ENCODE measurements around the gene SYNJ2. TPM values are rescaled to one million over a fixed set of nuclear protein-coding genes. Genes with fewer than 3 reads are reported as not detected.
A peak's percentile ranks its signal among the peaks of the same experiment; 100 is the strongest.

The SYNJ2 gene
- total and polyA plus RNA-seq, 4 donors = 6.3 to 15.8 (median 9.4) TPM

- H3K4me3 ChIP-seq (ENCODE audit: low read depth, low read length) = no peak overlapping the region
- peak overlapping the region; percentile 69 for H3K27ac ChIP-seq (ENCODE audit: low read depth, low read length)
- no peaks in the 10 kb centered on the region for H3K9me3 ChIP-seq (ENCODE audit: control insufficient read depth, insufficient read depth, low read length)
- peaks cover 31% of the 10 kb centered on the region for H3K4me1 ChIP-seq (ENCODE audit: control insufficient read depth, insufficient read depth, low read length)
- 56% methylated on average over 8 of the region's 11 CpGs for WGBS (ENCODE audit: insufficient coverage)
- no peaks in the 10 kb centered on the region for H3K27me3 ChIP-seq (ENCODE audit: control insufficient read depth, insufficient read depth, low read length)
- peaks cover 19% of the 10 kb centered on the region for H3K36me3 ChIP-seq (ENCODE audit: control insufficient read depth, insufficient read depth, low read length)
- peak in 5 of 6 donors; percentile 45 to 97 (median 57) for DNase-seq (ENCODE audit: low read depth in 4 of 6, low spot score in 6 of 6)
Measured at GRCh38 chr6:158060455-158061360, 79.0 kb downstream of the SYNJ2 start.

- H3K27ac ChIP-seq (ENCODE audit: low read depth, low read length) = no peak overlapping the region
- DNase-seq (ENCODE audit: low read depth in 4 of 6, low spot score in 6 of 6) = no peak
- WGBS (ENCODE audit: insufficient coverage) = 86% methylated on average over 5 of the region's 5 CpGs
Measured at GRCh38 chr6:158061361-158061708, 79.7 kb downstream of the SYNJ2 start.

GRCh38 chr6:158061709-158062461 is 80.2 kb downstream of the SYNJ2 start:
- H3K4me3 ChIP-seq (ENCODE audit: low read depth, low read length) = no peak overlapping the region
- no peak overlapping the region for H3K27ac ChIP-seq (ENCODE audit: low read depth, low read length)
- WGBS (ENCODE audit: insufficient coverage) = 89% methylated on average over 17 of the region's 29 CpGs
- H3K9me3 ChIP-seq (ENCODE audit: control insufficient read depth, insufficient read depth, low read length) = no peaks in the 10 kb centered on the region
- H3K36me3 ChIP-seq (ENCODE audit: control insufficient read depth, insufficient read depth, low read length) = peaks cover 22% of the 10 kb centered on the region
- H3K27me3 ChIP-seq (ENCODE audit: control insufficient read depth, insufficient read depth, low read length) = no peaks in the 10 kb centered on the region
- H3K4me1 ChIP-seq (ENCODE audit: control insufficient read depth, insufficient read depth, low read length) = peaks cover 31% of the 10 kb centered on the region
- DNase-seq (ENCODE audit: low read depth in 4 of 6, low spot score in 6 of 6) = no peak

More at GRCh38 chr6:158061361-158061708, 79.7 kb downstream of the SYNJ2 start:
- H3K9me3 ChIP-seq (ENCODE audit: control insufficient read depth, insufficient read depth, low read length) = no peaks in the 10 kb centered on the region
- peaks cover 31% of the 10 kb centered on the region for H3K4me1 ChIP-seq (ENCODE audit: control insufficient read depth, insufficient read depth, low read length)
- H3K4me3 ChIP-seq (ENCODE audit: low read depth, low read length) = no peak overlapping the region
- H3K36me3 ChIP-seq (ENCODE audit: control insufficient read depth, insufficient read depth, low read length) = peaks cover 20% of the 10 kb centered on the region
- H3K27me3 ChIP-seq (ENCODE audit: control insufficient read depth, insufficient read depth, low read length) = no peaks in the 10 kb centered on the region

GRCh38 chr6:158063736-158064135 is 82.1 kb downstream of the SYNJ2 start:
- DNase-seq (ENCODE audit: low read depth in 4 of 6, low spot score in 6 of 6) = no peak
- Histone ChIP-seq H3K9me3 (ENCODE audit: control insufficient read depth, insufficient read depth, low read length) (no peaks in the 10 kb centered on the region), H3K4me1 (ENCODE audit: control insufficient read depth, insufficient read depth, low read length) (peaks cover 31% of the 10 kb centered on the region), H3K4me3 (ENCODE audit: low read depth, low read length) (no peak overlapping the region), H3K27me3 (ENCODE audit: control insufficient read depth, insufficient read depth, low read length) (no peaks in the 10 kb centered on the region), H3K36me3 (ENCODE audit: control insufficient read depth, insufficient read depth, low read length) (peaks cover 24% of the 10 kb centered on the region), H3K27ac (ENCODE audit: low read depth, low read length) (no peak overlapping the region)
- WGBS (ENCODE audit: insufficient coverage) = 99% methylated on average over 10 of the region's 11 CpGs

GRCh38 chr6:158064725-158065251 is 83.1 kb downstream of the SYNJ2 start:
- peak in 1 of 6 donors; percentile 43 for DNase-seq (ENCODE audit: low read depth in 4 of 6, low spot score in 6 of 6)
- Histone ChIP-seq H3K4me3 (ENCODE audit: low read depth, low read length) (no peak overlapping the region), H3K9me3 (ENCODE audit: control insufficient read depth, insufficient read depth, low read length) (no peaks in the 10 kb centered on the region), H3K36me3 (ENCODE audit: control insufficient read depth, insufficient read depth, low read length) (peaks cover 21% of the 10 kb centered on the region), H3K27ac (ENCODE audit: low read depth, low read length) (no peak overlapping the region), H3K4me1 (ENCODE audit: control insufficient read depth, insufficient read depth, low read length) (peaks cover 21% of the 10 kb centered on the region), H3K27me3 (ENCODE audit: control insufficient read depth, insufficient read depth, low read length) (no peaks in the 10 kb centered on the region)
- 90% methylated on average over 23 of the region's 24 CpGs for WGBS (ENCODE audit: insufficient coverage)

- no peak overlapping the region for H3K27ac ChIP-seq (ENCODE audit: low read depth, low read length)
- DNase-seq (ENCODE audit: low read depth in 4 of 6, low spot score in 6 of 6) = peak in 2 of 6 donors; percentile 29 to 72
Measured at GRCh38 chr6:158066136-158066781, 84.6 kb downstream of the SYNJ2 start.

GRCh38 chr6:158067436-158068015 is 85.9 kb downstream of the SYNJ2 start:
- WGBS (ENCODE audit: insufficient coverage) = 95% methylated on average over 8 of the region's 10 CpGs
- no peak for DNase-seq (ENCODE audit: low read depth in 4 of 6, low spot score in 6 of 6)
- Histone ChIP-seq H3K4me3 (ENCODE audit: low read depth, low read length) (no peak overlapping the region), H3K36me3 (ENCODE audit: control insufficient read depth, insufficient read depth, low read length) (peaks cover 33% of the 10 kb centered on the region), H3K4me1 (ENCODE audit: control insufficient read depth, insufficient read depth, low read length) (peaks cover 11% of the 10 kb centered on the region), H3K27ac (ENCODE audit: low read depth, low read length) (no peak overlapping the region), H3K9me3 (ENCODE audit: control insufficient read depth, insufficient read depth, low read length) (no peaks in the 10 kb centered on the region), H3K27me3 (ENCODE audit: control insufficient read depth, insufficient read depth, low read length) (no peaks in the 10 kb centered on the region)

More at GRCh38 chr6:158066136-158066781, 84.6 kb downstream of the SYNJ2 start:
- no peaks in the 10 kb centered on the region for H3K27me3 ChIP-seq (ENCODE audit: control insufficient read depth, insufficient read depth, low read length)
- H3K4me1 ChIP-seq (ENCODE audit: control insufficient read depth, insufficient read depth, low read length) = peaks cover 18% of the 10 kb centered on the region
- WGBS (ENCODE audit: insufficient coverage) = 87% methylated on average over 23 of the region's 23 CpGs
- H3K4me3 ChIP-seq (ENCODE audit: low read depth, low read length) = no peak overlapping the region
- H3K9me3 ChIP-seq (ENCODE audit: control insufficient read depth, insufficient read depth, low read length) = no peaks in the 10 kb centered on the region
- H3K36me3 ChIP-seq (ENCODE audit: control insufficient read depth, insufficient read depth, low read length) = peaks cover 28% of the 10 kb centered on the region

GRCh38 chr6:158068156-158068892 is 86.7 kb downstream of the SYNJ2 start:
- H3K36me3 ChIP-seq (ENCODE audit: control insufficient read depth, insufficient read depth, low read length) = peaks cover 33% of the 10 kb centered on the region
- WGBS (ENCODE audit: insufficient coverage) = 93% methylated on average over 9 of the region's 10 CpGs
- H3K4me3 ChIP-seq (ENCODE audit: low read depth, low read length) = no peak overlapping the region
- H3K4me1 ChIP-seq (ENCODE audit: control insufficient read depth, insufficient read depth, low read length) = peaks cover 11% of the 10 kb centered on the region
- DNase-seq (ENCODE audit: low read depth in 4 of 6, low spot score in 6 of 6) = no peak
- H3K9me3 ChIP-seq (ENCODE audit: control insufficient read depth, insufficient read depth, low read length) = no peaks in the 10 kb centered on the region
- no peak overlapping the region for H3K27ac ChIP-seq (ENCODE audit: low read depth, low read length)
- H3K27me3 ChIP-seq (ENCODE audit: control insufficient read depth, insufficient read depth, low read length) = no peaks in the 10 kb centered on the region

All from spinal cord (tissue), 10 donors.